Neural cell (in vitro differentiated cells): ENCODE data around the gene DPP10. TPM values are rescaled to one million over a fixed set of nuclear protein-coding genes. Genes with fewer than 3 reads are reported as not detected.

Experiments used
- H2AFZ ChIP-seq: fragments of 200-600, 300-800 bp; sonication (generic), shearing (Covaris generic); 2 replicates; pipeline ENCODE4 v1.6.0; 2014; ENCODE audit warnings: low read depth, mild to moderate bottlenecking, antibody characterized with exemption, low read length, moderate library complexity
- H3F3A ChIP-seq: fragments of 200-600 bp; shearing (Covaris generic); 2 replicates; pipeline ENCODE4 v1.6.1; 2016; ENCODE audit warnings: mild to moderate bottlenecking, moderate library complexity, mixed read lengths, antibody characterized with exemption, low read length; ENCODE audit not compliant: insufficient read depth, poor library complexity, severe bottlenecking
- H3K27ac ChIP-seq: fragments of 200-600, 300-800 bp; sonication (generic), shearing (Covaris generic); 2 replicates; pipeline ENCODE4 v1.5.1; 2014; ENCODE audit warnings: mild to moderate bottlenecking, low read length, moderate library complexity
- H3K27me3 ChIP-seq: fragments of 300-800, 200-600 bp; sonication (generic), shearing (Covaris generic); 2 replicates; pipeline ENCODE4 v1.6.0; 2014; ENCODE audit warnings: mild to moderate bottlenecking, low read depth, low read length, moderate library complexity; ENCODE audit not compliant: insufficient read depth
- H3K36me3 ChIP-seq: fragments of 300-800, 200-600 bp; sonication (generic), shearing (Covaris generic); 2 replicates; pipeline ENCODE4 v1.5.1; 2014; ENCODE audit warnings: mild to moderate bottlenecking, antibody characterized with exemption, low read length, moderate library complexity; ENCODE audit not compliant: insufficient read depth
- H3K4me2 ChIP-seq: fragments of 300-800, 200-600 bp; sonication (generic), shearing (Covaris generic); 2 replicates; pipeline ENCODE4 v1.6.0; 2014; ENCODE audit warnings: mild to moderate bottlenecking, low read length
- H3K4me3 ChIP-seq: fragments of 300-800, 200-600 bp; sonication (generic), shearing (Covaris generic); 2 replicates; pipeline ENCODE4 v1.5.1; 2014; ENCODE audit warnings: mild to moderate bottlenecking, low read length, moderate library complexity
- H3K79me2 ChIP-seq: fragments of 200-600 bp; shearing (Covaris generic); replicated peaks from 2 replicates; pipeline ENCODE4 v1.6.0; 2014; ENCODE audit warnings: mild to moderate bottlenecking, low read length, moderate library complexity; ENCODE audit not compliant: insufficient read depth
- H3K9ac ChIP-seq: fragments of 300-800, 200-600 bp; sonication (generic), shearing (Covaris generic); 2 replicates; pipeline ENCODE4 v1.6.1; 2016; ENCODE audit warnings: mild to moderate bottlenecking, low read length, mixed read lengths
- H3K9me2 ChIP-seq: fragments of 200-600 bp; shearing (Covaris generic); 2 replicates; pipeline ENCODE4 v1.6.1; 2016; ENCODE audit warnings: mild to moderate bottlenecking, low read length, mixed read lengths; ENCODE audit not compliant: insufficient read depth
- H3K9me3 ChIP-seq: fragments of 200-600, 300-800 bp; sonication (generic), shearing (Covaris generic); 2 replicates; pipeline ENCODE4 v1.6.1; 2016; ENCODE audit warnings: mild to moderate bottlenecking, mixed run types, low read length, moderate library complexity, mixed read lengths
- H4K20me1 ChIP-seq: fragments of 200-600 bp; shearing (Covaris generic); 2 replicates; pipeline ENCODE4 v1.6.1; 2016; ENCODE audit warnings: mild to moderate bottlenecking, mixed run types; ENCODE audit not compliant: insufficient read depth
- EP300 ChIP-seq: fragments of 450-650 bp; conservative IDR thresholded peaks from 2 replicates; pipeline ENCODE4 v1.6.1; 2014; ENCODE audit warnings: antibody characterized with exemption, mild to moderate bottlenecking, moderate library complexity; ENCODE audit not compliant: poor library complexity, severe bottlenecking
- EZH2 ChIP-seq: fragments of 200-600, 300-800 bp; shearing (Covaris generic), sonication (generic); IDR thresholded peaks from 2 replicates; pipeline ENCODE4 v1.6.1; 2014; ENCODE audit warnings: antibody characterized with exemption, low read length, borderline replicate concordance, mild to moderate bottlenecking; ENCODE audit not compliant: insufficient read depth, poor library complexity, severe bottlenecking
- MXI1 ChIP-seq: fragments of 450-650 bp; conservative IDR thresholded peaks from 2 replicates; pipeline ENCODE4 v1.6.1; 2014; ENCODE audit warnings: antibody characterized with exemption, mild to moderate bottlenecking; ENCODE audit not compliant: poor library complexity, severe bottlenecking
- POLR2AphosphoS5 ChIP-seq: IDR thresholded peaks from 2 replicates; pipeline ENCODE4 v1.6.1; 2012
- RAD21 ChIP-seq: fragments of 450-650 bp; conservative IDR thresholded peaks from 2 replicates; pipeline ENCODE4 v1.6.1; 2014; ENCODE audit warnings: antibody characterized with exemption, mild to moderate bottlenecking, moderate library complexity
- SMC3 ChIP-seq: fragments of 450-650 bp; conservative IDR thresholded peaks from 2 replicates; pipeline ENCODE4 v1.6.1; 2014; ENCODE audit warnings: antibody characterized with exemption, mild to moderate bottlenecking, moderate library complexity; ENCODE audit not compliant: poor library complexity
- TAF1 ChIP-seq: IDR thresholded peaks from 2 replicates; pipeline ENCODE4 v1.6.1; 2012; ENCODE audit warnings: low read depth
- polyA plus RNA-seq: library from polyadenylated mRNA; depleted of rRNA; stranded (reverse); fragments of >200 nt; gene quantifications from 2 replicates; pipeline ENCODE4 v1.2.3, GENCODE V29; 2014
- TF ChIP-seq, protein P1 (sequence below): fragments of 450-650 bp; IDR thresholded peaks from 2 replicates; pipeline ENCODE4 v1.5.1; 2014; ENCODE audit warnings: antibody characterized with exemption, mild to moderate bottlenecking, moderate library complexity; ENCODE audit not compliant: poor library complexity, severe bottlenecking
- TF ChIP-seq, protein P2 (sequence below): IDR thresholded peaks from 2 replicates; pipeline ENCODE4 v1.6.1; 2012; ENCODE audit warnings: borderline replicate concordance

The DPP10 gene
- polyA plus RNA-seq, 1 donor from 2014 or later, result 13.9 TPM

DNA sequence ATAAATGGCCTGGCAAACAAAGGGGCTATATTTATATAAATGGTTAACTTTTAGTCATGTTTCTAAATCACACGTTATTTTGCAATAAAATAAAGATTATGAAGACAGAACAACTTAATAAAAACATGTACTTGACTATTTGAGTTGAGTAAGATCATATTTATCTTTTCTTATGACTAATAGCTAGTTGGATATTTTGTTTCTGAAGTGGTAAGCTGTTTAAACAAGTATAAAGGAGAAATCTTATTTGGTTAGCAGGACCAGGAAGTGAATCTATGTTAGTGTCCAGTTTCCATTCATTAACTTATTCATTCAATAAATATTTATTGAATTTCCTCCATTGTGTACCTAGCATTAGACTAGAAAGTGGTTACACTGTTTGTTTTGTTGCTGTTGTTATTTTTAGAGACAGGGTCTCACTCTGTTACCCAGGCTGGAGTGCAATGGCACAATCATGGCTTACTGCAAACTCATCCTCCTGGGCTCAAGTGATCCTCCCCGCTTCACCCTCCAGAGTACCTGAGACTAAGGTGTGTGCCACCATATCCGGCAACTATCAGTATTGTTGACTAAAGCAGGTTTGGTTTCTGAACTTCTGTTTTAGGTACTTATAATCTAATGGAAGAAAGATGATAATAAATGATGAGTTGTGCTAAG, 312.6 kb downstream of the DPP10 start:
- Histone ChIP-seq H3F3A (no peaks in the 10 kb centered on the region), H4K20me1 (no peaks in the 10 kb centered on the region), H3K4me2 (no peak overlapping the region), H3K9me2 (no peaks in the 10 kb centered on the region), H3K4me3 (no peak overlapping the region), H2AFZ (no peak overlapping the region), H3K9ac (no peak overlapping the region), H3K79me2 (no peaks in the 10 kb centered on the region), H3K36me3 (no peaks in the 10 kb centered on the region), H3K9me3 (no peaks in the 10 kb centered on the region), H3K27ac (no peak overlapping the region), H3K27me3 (no peaks in the 10 kb centered on the region)
- TF ChIP-seq TAF1 (no peak), EP300 (no peak), RAD21 (no peak), EZH2 (no peak), MXI1 (no peak), SMC3 (no peak), POLR2AphosphoS5 (no peak)
- TF ChIP-seq, protein P1, sequence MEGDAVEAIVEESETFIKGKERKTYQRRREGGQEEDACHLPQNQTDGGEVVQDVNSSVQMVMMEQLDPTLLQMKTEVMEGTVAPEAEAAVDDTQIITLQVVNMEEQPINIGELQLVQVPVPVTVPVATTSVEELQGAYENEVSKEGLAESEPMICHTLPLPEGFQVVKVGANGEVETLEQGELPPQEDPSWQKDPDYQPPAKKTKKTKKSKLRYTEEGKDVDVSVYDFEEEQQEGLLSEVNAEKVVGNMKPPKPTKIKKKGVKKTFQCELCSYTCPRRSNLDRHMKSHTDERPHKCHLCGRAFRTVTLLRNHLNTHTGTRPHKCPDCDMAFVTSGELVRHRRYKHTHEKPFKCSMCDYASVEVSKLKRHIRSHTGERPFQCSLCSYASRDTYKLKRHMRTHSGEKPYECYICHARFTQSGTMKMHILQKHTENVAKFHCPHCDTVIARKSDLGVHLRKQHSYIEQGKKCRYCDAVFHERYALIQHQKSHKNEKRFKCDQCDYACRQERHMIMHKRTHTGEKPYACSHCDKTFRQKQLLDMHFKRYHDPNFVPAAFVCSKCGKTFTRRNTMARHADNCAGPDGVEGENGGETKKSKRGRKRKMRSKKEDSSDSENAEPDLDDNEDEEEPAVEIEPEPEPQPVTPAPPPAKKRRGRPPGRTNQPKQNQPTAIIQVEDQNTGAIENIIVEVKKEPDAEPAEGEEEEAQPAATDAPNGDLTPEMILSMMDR, result no peak
- TF ChIP-seq, protein P2, sequence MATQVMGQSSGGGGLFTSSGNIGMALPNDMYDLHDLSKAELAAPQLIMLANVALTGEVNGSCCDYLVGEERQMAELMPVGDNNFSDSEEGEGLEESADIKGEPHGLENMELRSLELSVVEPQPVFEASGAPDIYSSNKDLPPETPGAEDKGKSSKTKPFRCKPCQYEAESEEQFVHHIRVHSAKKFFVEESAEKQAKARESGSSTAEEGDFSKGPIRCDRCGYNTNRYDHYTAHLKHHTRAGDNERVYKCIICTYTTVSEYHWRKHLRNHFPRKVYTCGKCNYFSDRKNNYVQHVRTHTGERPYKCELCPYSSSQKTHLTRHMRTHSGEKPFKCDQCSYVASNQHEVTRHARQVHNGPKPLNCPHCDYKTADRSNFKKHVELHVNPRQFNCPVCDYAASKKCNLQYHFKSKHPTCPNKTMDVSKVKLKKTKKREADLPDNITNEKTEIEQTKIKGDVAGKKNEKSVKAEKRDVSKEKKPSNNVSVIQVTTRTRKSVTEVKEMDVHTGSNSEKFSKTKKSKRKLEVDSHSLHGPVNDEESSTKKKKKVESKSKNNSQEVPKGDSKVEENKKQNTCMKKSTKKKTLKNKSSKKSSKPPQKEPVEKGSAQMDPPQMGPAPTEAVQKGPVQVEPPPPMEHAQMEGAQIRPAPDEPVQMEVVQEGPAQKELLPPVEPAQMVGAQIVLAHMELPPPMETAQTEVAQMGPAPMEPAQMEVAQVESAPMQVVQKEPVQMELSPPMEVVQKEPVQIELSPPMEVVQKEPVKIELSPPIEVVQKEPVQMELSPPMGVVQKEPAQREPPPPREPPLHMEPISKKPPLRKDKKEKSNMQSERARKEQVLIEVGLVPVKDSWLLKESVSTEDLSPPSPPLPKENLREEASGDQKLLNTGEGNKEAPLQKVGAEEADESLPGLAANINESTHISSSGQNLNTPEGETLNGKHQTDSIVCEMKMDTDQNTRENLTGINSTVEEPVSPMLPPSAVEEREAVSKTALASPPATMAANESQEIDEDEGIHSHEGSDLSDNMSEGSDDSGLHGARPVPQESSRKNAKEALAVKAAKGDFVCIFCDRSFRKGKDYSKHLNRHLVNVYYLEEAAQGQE, result no peak

DNA sequence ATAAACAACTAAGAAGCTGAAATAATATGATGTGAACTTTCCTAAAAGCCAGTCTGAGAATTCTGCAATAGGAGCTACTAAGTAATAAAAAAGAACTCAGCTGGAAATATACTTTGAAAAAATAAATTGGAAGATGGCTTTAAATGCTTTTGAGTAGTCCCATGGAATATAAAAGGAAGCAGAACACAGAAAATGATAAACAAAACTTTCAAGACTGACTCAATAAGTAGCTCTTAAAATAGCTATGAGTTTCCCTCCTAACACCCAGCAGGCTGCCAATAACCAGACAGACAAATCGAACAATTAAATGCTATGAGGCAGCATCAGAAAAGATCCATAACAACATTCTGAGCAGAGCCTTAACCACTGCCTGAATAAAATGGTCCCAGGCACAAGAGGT, 319.9 kb downstream of the DPP10 start:
- Histone ChIP-seq H2AFZ (no peak overlapping the region), H3K79me2 (no peaks in the 10 kb centered on the region), H3K27me3 (no peaks in the 10 kb centered on the region), H3K9me2 (no peaks in the 10 kb centered on the region), H3K4me2 (no peak overlapping the region), H3K9ac (no peak overlapping the region), H3K36me3 (no peaks in the 10 kb centered on the region), H3F3A (no peaks in the 10 kb centered on the region), H3K9me3 (no peaks in the 10 kb centered on the region), H4K20me1 (no peaks in the 10 kb centered on the region), H3K27ac (no peak overlapping the region), H3K4me3 (no peak overlapping the region)
- TF ChIP-seq POLR2AphosphoS5 (no peak), EP300 (no peak), EZH2 (no peak), SMC3 (no peak), RAD21 (no peak), MXI1 (no peak), TAF1 (no peak)
- TF ChIP-seq, protein P1, result no peak
- TF ChIP-seq, protein P2, result no peak
